CD14-positive monocyte (primary cell): ENCODE data around the gene BAIAP2L1. TPM values are rescaled to one million over a fixed set of nuclear protein-coding genes. Genes with fewer than 3 reads are reported as not detected.
"Not testable (repeated sequence)": the region's sequence is repeated elsewhere in the genome, so short reads cannot be mapped to it uniquely, and the experiment has no call there.

Experiments
- DNase-seq, 3 donors: peaks; one replicate each; pipeline ENCODE4 v3.0.0-alpha.2; 2011 to 2022
- H2AFZ ChIP-seq: 2 replicates; pipeline ENCODE4 v1.6.0; 2012; ENCODE audit warnings: mild to moderate bottlenecking, low read depth, low read length, inconsistent platforms; ENCODE audit not compliant: insufficient read depth, poor library complexity, severe bottlenecking
- H3K27ac ChIP-seq, 2 donors: 1 replicate in 1 of 2; 2 replicates in 1 of 2; pipeline ENCODE4 v1.5.1; 2012 to 2013; ENCODE audit warnings: low read length in 2 of 2, control low read depth in 1 of 2, inconsistent platforms in 1 of 2, low read depth in 1 of 2, mild to moderate bottlenecking in 1 of 2
- H3K27me3 ChIP-seq, 2 donors: one replicate each; pipeline versions ENCODE4 v1.6.0 to v1.6.1; 2011 to 2013; ENCODE audit warnings: low read length in 2 of 2; ENCODE audit not compliant: control insufficient read depth in 2 of 2, insufficient read depth in 2 of 2
- H3K36me3 ChIP-seq, 2 donors: replicated peaks in 1 of 2; 1 replicate in 1 of 2; 2 replicates in 1 of 2; pipeline versions ENCODE4 v1.5.1 to v1.6.1; 2012 to 2013; ENCODE audit warnings: low read length in 2 of 2, control low read depth in 1 of 2, inconsistent platforms in 1 of 2, mild to moderate bottlenecking in 1 of 2; ENCODE audit not compliant: insufficient read depth in 2 of 2, control insufficient read depth in 1 of 2
- H3K4me1 ChIP-seq, 2 donors: 1 replicate in 1 of 2; 2 replicates in 1 of 2; pipeline versions ENCODE4 v1.5.1 to v1.6.1; 2012 to 2013; ENCODE audit warnings: low read length in 2 of 2, control low read depth in 1 of 2, inconsistent platforms in 1 of 2, mild to moderate bottlenecking in 1 of 2, moderate library complexity in 1 of 2; ENCODE audit not compliant: insufficient read depth in 2 of 2, control insufficient read depth in 1 of 2
- H3K4me2 ChIP-seq: replicated peaks from 2 replicates; pipeline ENCODE3; 2012; ENCODE audit warnings: low read length, moderate library complexity, mild to moderate bottlenecking; ENCODE audit not compliant: poor library complexity, severe bottlenecking; ENCODE audit errors: extremely low read depth
- H3K4me3 ChIP-seq, 3 experiments: fragments of 200-600 bp in 1 of 3; sonication (generic) in 1 of 3; replicated peaks in 1 of 3; 1 replicate in 2 of 3; 2 replicates in 1 of 3; pipeline ENCODE4 v1.5.1; 2011 to 2013; ENCODE audit warnings: low read length in 3 of 3, mild to moderate bottlenecking in 3 of 3, control low read depth in 2 of 3, low read depth in 2 of 3, inconsistent platforms in 1 of 3, moderate library complexity in 1 of 3
- H3K79me2 ChIP-seq: 2 replicates; pipeline ENCODE4 v1.6.0; 2012; ENCODE audit warnings: mild to moderate bottlenecking, control low read depth, inconsistent platforms, low read length, moderate library complexity; ENCODE audit not compliant: insufficient read depth
- H3K9ac ChIP-seq: 2 replicates; pipeline ENCODE4 v1.6.0; 2017; ENCODE audit warnings: low read length, mild to moderate bottlenecking; ENCODE audit not compliant: insufficient read depth, poor library complexity, severe bottlenecking
- H3K9me3 ChIP-seq, 2 donors: replicated peaks in 1 of 2; 1 replicate in 1 of 2; 2 replicates in 1 of 2; pipeline versions ENCODE4 v1.5.1 to v1.6.1; 2012 to 2013; ENCODE audit warnings: low read length in 2 of 2, control low read depth in 1 of 2; ENCODE audit not compliant: control insufficient read depth in 1 of 2, insufficient read depth in 1 of 2
- H4K20me1 ChIP-seq: 2 replicates; pipeline ENCODE4 v1.6.0; 2012; ENCODE audit warnings: mild to moderate bottlenecking, low read length, control low read depth, moderate library complexity; ENCODE audit not compliant: insufficient read depth
- H3K27ac Mint-ChIP-seq, 7 donors: one replicate each; pipeline ENCODE4 v1.8.0; 2020; ENCODE audit warnings: mild to moderate bottlenecking in 7 of 7, mixed read lengths in 7 of 7, moderate library complexity in 6 of 7, inconsistent platforms in 2 of 7
- H3K27me3 Mint-ChIP-seq, 3 donors: one replicate each; pipeline ENCODE4 v1.8.0; 2021 to 2022; ENCODE audit warnings: low read depth in 3 of 3, mild to moderate bottlenecking in 3 of 3, mixed read lengths in 3 of 3, moderate library complexity in 3 of 3, inconsistent platforms in 1 of 3
- H3K36me3 Mint-ChIP-seq, 2 donors: one replicate each; pipeline ENCODE4 v1.8.0; 2020; ENCODE audit warnings: mixed read lengths in 2 of 2, inconsistent platforms in 1 of 2, mild to moderate bottlenecking in 1 of 2
- H3K4me1 Mint-ChIP-seq: one replicate; pipeline ENCODE4 v1.8.0; 2020; ENCODE audit warnings: mild to moderate bottlenecking, mixed read lengths
- H3K4me3 Mint-ChIP-seq, 2 donors: one replicate each; pipeline ENCODE4 v1.8.0; 2020; ENCODE audit warnings: mild to moderate bottlenecking in 2 of 2, mixed read lengths in 2 of 2, moderate library complexity in 1 of 2
- H3K9me3 Mint-ChIP-seq, 7 donors: one replicate each; pipeline ENCODE4 v1.8.0; 2020 to 2022; ENCODE audit warnings: mixed read lengths in 7 of 7, mild to moderate bottlenecking in 6 of 7, moderate library complexity in 6 of 7, inconsistent platforms in 2 of 7
- WGBS: methylation state at CpG from one replicate; pipeline ENCODE4 v1.1.5; 2013; ENCODE audit warnings: missing lambda C conversion rate; ENCODE audit not compliant: insufficient coverage; 5-methylcytosine and 5-hydroxymethylcytosine counted together
- intact Hi-C, 2 donors: fragments of 100-400 bp; cut with micrococcal nuclease; formaldehyde crosslinking; loops; one replicate each; pipeline versions ENCODE4 v1.15.0 to v1.15.1; 2023
- polyA minus RNA-seq: library from RNA; depleted of rRNA, polyadenylated mRNA; stranded (reverse); fragments of >200 nt; gene quantifications from 2 replicates; pipeline ENCODE4 v1.2.3, GENCODE V29; 2012
- polyA plus RNA-seq, 3 donors: library from polyadenylated mRNA; depleted of rRNA in 1 of 3; unstranded in 2 of 3; stranded (reverse) in 1 of 3; fragments of 300-500 nt in 2 of 3; fragments of >200 nt in 1 of 3; fragmentation: Illumina TruSeq in 2 of 3; gene quantifications; 1 replicate in 2 of 3; 2 replicates in 1 of 3; pipeline ENCODE4 v1.2.3, GENCODE V29; 2012 to 2021
- total RNA-seq, 12 experiments: library from RNA in 1 of 12; stranded (reverse) in 1 of 12; fragments of 120-200 nt in 1 of 12; gene quantifications; one replicate each; pipeline ENCODE4 v1.2.4 and lab custom pipeline; 2013 to 2026; ENCODE audit warnings: mixed read lengths in 6 of 12, inconsistent platforms in 1 of 12
- TF ChIP-seq, protein P1 (sequence below): fragments of 200-600 bp; IDR thresholded peaks from one replicate; pipeline ENCODE4 v1.8.0; 2022; ENCODE audit warnings: antibody characterized with exemption, mild to moderate bottlenecking

BAIAP2L1 gene, protein sequence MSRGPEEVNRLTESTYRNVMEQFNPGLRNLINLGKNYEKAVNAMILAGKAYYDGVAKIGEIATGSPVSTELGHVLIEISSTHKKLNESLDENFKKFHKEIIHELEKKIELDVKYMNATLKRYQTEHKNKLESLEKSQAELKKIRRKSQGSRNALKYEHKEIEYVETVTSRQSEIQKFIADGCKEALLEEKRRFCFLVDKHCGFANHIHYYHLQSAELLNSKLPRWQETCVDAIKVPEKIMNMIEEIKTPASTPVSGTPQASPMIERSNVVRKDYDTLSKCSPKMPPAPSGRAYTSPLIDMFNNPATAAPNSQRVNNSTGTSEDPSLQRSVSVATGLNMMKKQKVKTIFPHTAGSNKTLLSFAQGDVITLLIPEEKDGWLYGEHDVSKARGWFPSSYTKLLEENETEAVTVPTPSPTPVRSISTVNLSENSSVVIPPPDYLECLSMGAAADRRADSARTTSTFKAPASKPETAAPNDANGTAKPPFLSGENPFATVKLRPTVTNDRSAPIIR
- 0.12 TPM for total RNA-seq (2013)
- under 1 TPM in 2 of 3 donors, not detected in 1; 0.17 to 0.52 TPM for polyA plus RNA-seq
- under 0.01 and 0.08 TPM in 2 replicates for polyA minus RNA-seq
- 0 to 7.7 (median 0.14) reads per million in 11 experiments for total RNA-seq (lab: John Stamatoyannopoulos, UW)

DNA sequence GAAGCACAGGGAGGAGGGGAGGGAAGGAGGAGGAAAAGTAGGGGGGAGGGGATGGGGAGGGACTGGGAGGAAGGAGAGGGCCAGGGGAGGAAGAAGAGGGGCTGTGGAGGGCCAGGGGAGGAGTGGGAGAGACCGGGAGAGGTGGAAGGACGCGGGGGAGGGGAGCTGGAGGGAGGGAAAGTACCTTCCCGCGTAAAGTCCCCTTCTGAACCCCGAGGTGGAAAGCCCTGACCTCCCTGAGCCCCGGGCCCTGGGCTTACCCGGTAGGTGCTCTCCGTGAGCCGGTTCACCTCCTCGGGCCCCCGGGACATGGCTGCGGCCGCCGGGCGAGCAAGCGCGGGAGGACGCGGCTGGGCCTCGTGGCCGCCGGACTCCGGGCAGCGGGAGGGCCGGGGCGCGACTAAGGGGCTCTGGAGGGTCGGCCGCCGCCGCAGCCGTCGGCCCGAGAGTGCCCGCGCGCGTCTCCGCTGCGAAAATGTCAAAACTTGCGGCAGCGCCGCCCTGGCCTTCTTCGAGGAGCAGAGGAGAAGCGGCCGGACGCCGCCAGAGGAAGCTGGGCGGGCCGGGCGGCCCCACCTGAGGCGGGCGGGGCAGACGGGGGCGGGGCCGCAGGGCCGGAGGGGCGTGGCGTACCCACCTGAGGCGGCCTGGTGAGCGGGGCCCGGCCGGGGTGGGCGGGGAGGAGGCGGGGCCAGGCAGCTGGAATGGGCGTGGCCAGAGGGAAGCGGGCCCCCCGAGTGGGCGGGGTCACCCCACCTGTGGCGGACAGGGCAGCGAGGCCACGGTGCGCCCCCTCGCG, at the start of gene BAIAP2L1:
BAIAP2L1 (minus strand) TSS at position 549 of the 799 bp plus-strand sequence; CDS start at position 311, 238 bp downstream.
- peak within 1 kb of the TSS in 1 of 3 experiments; percentile 61 for H3K4me3 ChIP-seq
- TF ChIP-seq, protein P1, sequence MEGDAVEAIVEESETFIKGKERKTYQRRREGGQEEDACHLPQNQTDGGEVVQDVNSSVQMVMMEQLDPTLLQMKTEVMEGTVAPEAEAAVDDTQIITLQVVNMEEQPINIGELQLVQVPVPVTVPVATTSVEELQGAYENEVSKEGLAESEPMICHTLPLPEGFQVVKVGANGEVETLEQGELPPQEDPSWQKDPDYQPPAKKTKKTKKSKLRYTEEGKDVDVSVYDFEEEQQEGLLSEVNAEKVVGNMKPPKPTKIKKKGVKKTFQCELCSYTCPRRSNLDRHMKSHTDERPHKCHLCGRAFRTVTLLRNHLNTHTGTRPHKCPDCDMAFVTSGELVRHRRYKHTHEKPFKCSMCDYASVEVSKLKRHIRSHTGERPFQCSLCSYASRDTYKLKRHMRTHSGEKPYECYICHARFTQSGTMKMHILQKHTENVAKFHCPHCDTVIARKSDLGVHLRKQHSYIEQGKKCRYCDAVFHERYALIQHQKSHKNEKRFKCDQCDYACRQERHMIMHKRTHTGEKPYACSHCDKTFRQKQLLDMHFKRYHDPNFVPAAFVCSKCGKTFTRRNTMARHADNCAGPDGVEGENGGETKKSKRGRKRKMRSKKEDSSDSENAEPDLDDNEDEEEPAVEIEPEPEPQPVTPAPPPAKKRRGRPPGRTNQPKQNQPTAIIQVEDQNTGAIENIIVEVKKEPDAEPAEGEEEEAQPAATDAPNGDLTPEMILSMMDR = peak; percentile 23
- H3K36me3 ChIP-seq = no peaks in the 10 kb centered on the region
- Mint-ChIP-seq H3K9me3 (peaks cover 0 to 12% (median 0%) of the 10 kb centered on the region in 7 donors), H3K27ac (no peak within 1 kb of the TSS), H3K4me3 (peak within 1 kb of the TSS in 1 of 2 donors; percentile 69), H3K36me3 (peaks cover 0 to 3% of the 10 kb centered on the region in 2 donors), H3K4me1 (peaks cover 4% of the 10 kb centered on the region), H3K27me3 (peaks cover 40 to 71% (median 58%) of the 10 kb centered on the region in 3 donors)
- intact Hi-C loops = loop anchor here in 1 of 2 donors (10.0 kb wide), 1 partner anchor 64 kb away; no protein-coding TSS in a partner anchor
- no peaks in the 10 kb centered on the region for H4K20me1 ChIP-seq
- H3K9ac ChIP-seq = peak within 1 kb of the TSS; percentile 43
- peaks cover 0 to 11% of the 10 kb centered on the region in 2 donors for H3K4me1 ChIP-seq
- peak within 1 kb of the TSS; percentile 61 for H2AFZ ChIP-seq
- H3K4me2 ChIP-seq = peak within 1 kb of the TSS; percentile 71
- no peaks in the 10 kb centered on the region for H3K79me2 ChIP-seq
- WGBS = under 1% methylated on average over 76 of the region's 76 CpGs
- no peaks in the 10 kb centered on the region for H3K9me3 ChIP-seq
- DNase-seq = peak in 1 of 3 donors; percentile 11
- H3K27me3 ChIP-seq = peaks cover 24 to 44% of the 10 kb centered on the region in 2 donors
- H3K27ac ChIP-seq = no peak within 1 kb of the TSS

DNA sequence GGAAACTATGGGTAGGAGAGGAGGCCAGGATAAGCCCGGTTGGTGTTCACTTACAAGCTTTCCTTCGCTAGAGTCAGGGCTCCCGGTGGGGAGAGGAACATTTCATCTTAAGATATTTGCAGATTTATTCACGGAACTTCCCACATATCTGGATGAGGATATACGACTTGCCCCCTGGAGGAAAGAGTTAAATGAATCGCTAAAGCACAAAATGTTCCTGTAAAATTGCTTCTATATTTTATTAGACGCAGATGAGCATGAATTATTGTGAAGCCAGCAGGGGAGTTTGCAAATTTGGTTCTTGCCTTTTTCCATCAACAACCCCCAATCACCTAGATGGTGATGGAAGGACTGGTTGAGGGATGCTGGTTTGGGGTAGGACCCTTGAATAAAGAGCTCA, 47.9 kb upstream of the BAIAP2L1 start:
- Histone ChIP-seq H2AFZ (no peak overlapping the region), H3K4me1 (no peaks in the 10 kb centered on the region), H3K36me3 (no peaks in the 10 kb centered on the region), H3K4me3 (no peak overlapping the region), H3K79me2 (no peaks in the 10 kb centered on the region), H3K27me3 (no peaks in the 10 kb centered on the region), H3K9me3 (peaks cover 8 to 18% of the 10 kb centered on the region in 2 donors), H3K27ac (no peak overlapping the region), H3K9ac (no peak overlapping the region), H3K4me2 (no peak overlapping the region), H4K20me1 (no peaks in the 10 kb centered on the region)
- intact Hi-C loops = no loop called here
- WGBS = no CpG with 5 or more reads among the region's 7 CpGs
- TF ChIP-seq, protein P1 = no peak
- H3K36me3 Mint-ChIP-seq = no peaks in the 10 kb centered on the region
- H3K27ac Mint-ChIP-seq = no peak overlapping the region
- H3K4me3 Mint-ChIP-seq = peak overlapping the region in 1 of 2 donors; percentile 36
- peaks cover 0 to 10% (median 5%) of the 10 kb centered on the region in 3 donors for H3K27me3 Mint-ChIP-seq
- no peaks in the 10 kb centered on the region for H3K4me1 Mint-ChIP-seq
- H3K9me3 Mint-ChIP-seq = peaks cover 2 to 19% (median 16%) of the 10 kb centered on the region in 7 donors
- DNase-seq = no peak

DNA sequence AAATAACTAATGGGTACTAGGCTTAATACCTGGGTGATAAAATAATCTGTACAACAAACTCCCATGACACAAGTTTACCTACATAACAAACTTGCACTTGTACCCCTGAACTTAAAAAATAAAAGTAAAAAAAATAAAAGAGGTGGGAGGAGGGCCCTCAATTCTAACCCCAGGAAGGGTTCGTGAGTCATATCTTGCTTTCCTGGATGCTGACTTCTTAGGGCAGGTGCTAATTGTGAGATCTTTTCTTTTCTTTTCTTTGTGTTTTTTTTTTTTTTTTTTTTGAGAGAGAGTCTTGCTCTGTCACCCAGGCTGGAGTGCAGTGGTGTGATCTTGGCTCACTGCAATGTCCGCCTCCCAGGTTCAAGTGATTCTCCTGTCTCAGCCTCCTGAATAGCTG, 40.1 kb upstream of the BAIAP2L1 start:
- H3K4me1 ChIP-seq, H3K9me3 ChIP-seq, intact Hi-C loops, H3K4me3 Mint-ChIP-seq, H3K36me3 ChIP-seq, H3K4me3 ChIP-seq, H3K79me2 ChIP-seq, H2AFZ ChIP-seq, H3K27ac ChIP-seq, H4K20me1 ChIP-seq, H3K27me3 ChIP-seq, H3K27ac Mint-ChIP-seq, H3K36me3 Mint-ChIP-seq, H3K4me1 Mint-ChIP-seq, DNase-seq, H3K4me2 ChIP-seq, H3K9ac ChIP-seq: not testable (repeated sequence)
- peaks cover 4 to 13% (median 5%) of the 10 kb centered on the region in 3 donors for H3K27me3 Mint-ChIP-seq
- WGBS = no CpG with 5 or more reads among the region's 2 CpGs
- H3K9me3 Mint-ChIP-seq = peaks cover 7 to 19% (median 12%) of the 10 kb centered on the region in 7 donors
